H54 (cell line): ENCODE data around the gene SLC35F3.
"Not testable (repeated sequence)": the region's sequence is repeated elsewhere in the genome, so short reads cannot be mapped to it uniquely, and the experiment has no call there.

ENCODE experiments used
- DNase-seq: peaks from one replicate; pipeline ENCODE4 v3.0.0; 2011; ENCODE audit warnings: low spot score, mixed read lengths; ENCODE audit not compliant: insufficient read length
- FAIRE-seq: peaks from 3 replicates; lab custom pipeline; 2011; peaks lifted over from hg19 to GRCh38; lab: Jason Lieb, UNC
- POLR2A ChIP-seq: IDR thresholded peaks from 2 replicates; pipeline ENCODE4 v1.6.1; 2011; ENCODE audit warnings: low read depth, mild to moderate bottlenecking, low read length

Gene SLC35F3

GRCh38 chr1:233904633-233905415 lies at the start of gene SLC35F3:
SLC35F3 (plus strand) TSS chr1:233904676.
- DNase-seq (no peak), FAIRE-seq (no peak)
- TF ChIP-seq POLR2A: no peak

DNA sequence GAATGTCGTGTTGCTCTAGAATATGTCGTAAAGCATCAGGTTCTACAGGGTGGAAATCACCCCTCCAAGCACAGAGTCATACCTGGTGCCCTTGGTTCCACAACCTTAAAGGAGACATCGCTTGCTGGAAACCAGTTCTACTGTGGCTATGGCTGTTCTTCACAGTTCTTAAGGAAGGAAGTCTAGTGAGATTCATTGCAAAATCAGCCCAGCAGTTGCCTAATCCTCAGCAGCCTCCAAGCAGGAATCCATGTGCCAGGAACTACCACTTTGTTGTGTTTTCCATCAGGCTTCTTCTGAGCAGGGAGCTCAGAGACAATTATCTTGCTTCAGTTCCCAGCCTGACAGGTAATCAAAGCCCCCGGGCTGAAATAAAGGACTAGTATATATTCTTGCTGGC lies 45.0 kb upstream of the SLC35F3 start:
- no peak for TF ChIP-seq POLR2A
- no peak for FAIRE-seq
- no peak for DNase-seq

- TF ChIP-seq POLR2A: no peak
- DNase-seq: no peak
- FAIRE-seq: no peak
These were observed 40.5 kb upstream of the SLC35F3 start for GRCh38 chr1:233863901-233864545.

DNA sequence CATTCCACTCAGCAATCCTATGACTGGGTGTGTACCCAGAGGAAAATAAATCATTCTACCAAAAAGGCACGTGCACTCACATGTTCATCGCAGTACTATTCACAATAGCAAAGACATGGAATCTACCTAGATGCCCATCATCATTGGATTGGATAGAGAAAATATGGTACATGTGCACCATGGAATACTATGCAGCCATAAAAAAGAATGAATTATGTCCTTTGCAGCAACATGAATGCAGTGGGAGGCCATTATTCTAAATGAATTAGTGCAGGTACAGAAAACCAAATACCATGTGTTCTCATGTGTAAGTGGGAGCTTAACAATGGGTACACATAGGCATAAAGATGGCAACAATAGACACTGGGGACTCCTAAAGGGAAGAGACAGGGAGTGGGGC lies 39.9 kb upstream of the SLC35F3 start:
- DNase-seq: no peak
- no peak for TF ChIP-seq POLR2A
- FAIRE-seq: no peak

DNA sequence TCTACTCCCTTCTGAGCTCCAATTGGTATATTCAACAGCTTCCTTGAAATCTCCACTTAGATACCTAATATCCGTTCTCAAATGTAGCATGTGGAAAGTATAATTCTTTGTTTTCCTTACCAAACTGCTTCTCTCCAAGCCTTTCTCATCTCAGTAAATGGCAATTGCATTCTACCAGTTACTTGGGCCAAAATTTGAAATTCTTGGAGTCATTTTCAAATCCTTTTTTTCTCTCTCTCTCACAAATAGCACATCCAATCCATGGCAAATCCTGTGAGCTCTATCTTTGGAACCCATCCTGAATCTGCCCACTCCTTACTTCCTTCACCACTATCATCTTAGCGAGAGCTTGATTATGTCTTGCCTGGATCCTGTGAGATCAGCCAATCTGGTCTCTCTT lies 39.3 kb upstream of the SLC35F3 start:
- no peak for TF ChIP-seq POLR2A
- no peak for DNase-seq
- no peak for FAIRE-seq

- no peak for TF ChIP-seq POLR2A
- DNase-seq (no peak), FAIRE-seq (no peak)
These were observed 38.6 kb upstream of the SLC35F3 start for GRCh38 chr1:233865902-233866301.

DNA sequence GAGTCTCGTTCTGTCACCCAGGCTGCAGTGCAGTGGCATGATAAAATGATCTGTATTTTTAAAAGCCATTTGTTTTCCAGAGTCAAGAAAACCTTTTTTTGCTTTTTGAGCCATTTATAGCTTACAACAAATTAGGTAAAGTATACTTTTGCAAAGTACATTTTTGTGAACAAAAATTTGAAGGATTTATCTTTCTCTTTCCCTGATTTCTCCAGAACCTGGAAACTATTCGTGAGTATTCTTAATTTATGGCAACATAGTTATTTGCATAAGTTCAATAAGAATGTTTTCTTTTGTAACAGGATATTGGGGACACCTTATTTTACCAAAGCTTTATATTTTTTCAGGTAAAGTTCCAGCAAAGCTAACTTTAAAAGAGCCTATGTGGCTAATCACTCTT lies 37.4 kb upstream of the SLC35F3 start:
- FAIRE-seq (no peak), DNase-seq (no peak)
- TF ChIP-seq POLR2A: no peak

DNA sequence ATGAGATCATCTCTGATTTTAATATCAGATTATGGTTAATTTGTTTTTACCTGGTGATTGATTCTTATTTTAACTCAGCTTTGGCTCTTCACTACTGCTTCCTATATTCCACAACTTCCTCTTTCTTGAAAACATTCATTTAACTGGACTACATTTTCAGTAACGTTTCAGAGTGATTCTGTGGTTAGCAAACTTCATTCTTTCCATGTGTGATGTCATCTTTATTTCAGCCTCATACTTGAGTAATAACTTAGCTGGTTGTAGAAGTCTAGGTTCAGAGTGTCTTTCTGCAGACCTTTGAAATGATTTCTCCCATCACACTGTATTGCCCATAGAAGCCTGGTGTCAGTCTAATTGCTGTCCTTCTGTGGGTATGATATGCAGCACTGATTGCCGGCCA lies 36.0 kb upstream of the SLC35F3 start:
- no peak for TF ChIP-seq POLR2A
- DNase-seq (no peak), FAIRE-seq (no peak)

DNA sequence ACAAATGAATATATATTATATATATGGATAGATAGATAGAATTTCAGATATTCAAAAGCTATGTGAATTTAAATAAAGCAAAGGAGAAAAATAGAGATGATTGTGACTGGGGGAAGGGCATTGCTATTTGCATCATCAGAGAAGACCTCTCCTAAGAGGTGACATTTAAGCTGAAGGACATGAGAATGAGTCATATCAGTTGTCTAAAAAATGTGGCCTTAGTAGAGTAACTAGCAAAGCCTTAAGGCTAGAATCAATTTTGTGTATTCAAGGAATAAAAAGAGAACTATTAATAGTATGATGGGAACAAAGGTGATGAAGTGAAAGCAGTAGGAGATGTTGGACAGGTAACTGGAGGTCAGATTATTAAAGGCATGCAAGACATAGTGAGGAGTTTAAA lies 34.8 kb upstream of the SLC35F3 start:
- FAIRE-seq: no peak
- no peak for TF ChIP-seq POLR2A
- no peak for DNase-seq

DNA sequence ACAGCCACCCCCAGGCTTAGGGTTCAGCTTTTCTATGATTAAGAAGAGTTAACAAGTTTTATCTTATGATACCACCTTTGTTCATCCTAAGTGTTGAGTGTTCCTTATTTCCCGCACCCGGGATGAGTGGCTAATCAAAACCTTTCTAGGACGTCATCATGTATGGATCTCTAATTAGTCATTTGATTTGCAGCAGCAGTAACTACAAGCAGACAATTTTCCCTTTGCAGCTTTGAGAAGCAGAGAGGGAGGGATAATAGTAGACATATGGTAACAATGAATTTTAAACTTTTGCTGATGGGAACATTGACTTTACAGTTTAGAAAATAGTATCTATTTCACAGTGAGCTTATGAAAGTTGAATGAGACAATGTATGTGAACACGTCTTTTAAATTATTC lies 30.8 kb upstream of the SLC35F3 start:
- no peak for TF ChIP-seq POLR2A
- FAIRE-seq: no peak

GRCh38 chr1:233879841-233880240 lies 24.6 kb upstream of the SLC35F3 start:
- DNase-seq (no peak), FAIRE-seq (no peak)
- TF ChIP-seq POLR2A: no peak

More for the DNA sequence above, 30.8 kb upstream of the SLC35F3 start:
- no peak for DNase-seq

DNA sequence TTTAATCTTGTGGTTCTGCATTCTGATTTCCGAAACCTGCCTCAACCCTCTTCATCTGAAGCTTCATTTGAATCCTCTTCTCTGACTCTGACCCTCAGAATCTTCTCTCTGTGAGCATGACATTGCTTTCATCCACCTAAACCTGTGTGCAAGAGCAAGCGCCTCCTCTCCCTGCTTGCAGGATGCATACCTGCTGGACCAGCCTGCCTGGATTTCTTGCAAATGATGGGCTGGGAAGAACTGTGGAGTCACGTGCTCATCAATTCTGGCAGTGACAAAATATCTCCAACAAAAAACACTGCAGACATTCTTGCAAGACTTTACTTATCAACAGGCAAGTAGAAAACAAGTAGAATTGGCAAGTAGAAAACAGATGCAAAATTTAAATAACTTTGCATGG lies 20.8 kb upstream of the SLC35F3 start:
- FAIRE-seq: no peak
- no peak for TF ChIP-seq POLR2A
- no peak for DNase-seq

- FAIRE-seq: no peak
- TF ChIP-seq POLR2A: no peak
- no peak for DNase-seq
These were observed 19.9 kb upstream of the SLC35F3 start for GRCh38 chr1:233884461-233885151.

- DNase-seq (no peak), FAIRE-seq (no peak)
- TF ChIP-seq POLR2A: no peak
These were observed 19.1 kb upstream of the SLC35F3 start for GRCh38 chr1:233885196-233885920.

DNA sequence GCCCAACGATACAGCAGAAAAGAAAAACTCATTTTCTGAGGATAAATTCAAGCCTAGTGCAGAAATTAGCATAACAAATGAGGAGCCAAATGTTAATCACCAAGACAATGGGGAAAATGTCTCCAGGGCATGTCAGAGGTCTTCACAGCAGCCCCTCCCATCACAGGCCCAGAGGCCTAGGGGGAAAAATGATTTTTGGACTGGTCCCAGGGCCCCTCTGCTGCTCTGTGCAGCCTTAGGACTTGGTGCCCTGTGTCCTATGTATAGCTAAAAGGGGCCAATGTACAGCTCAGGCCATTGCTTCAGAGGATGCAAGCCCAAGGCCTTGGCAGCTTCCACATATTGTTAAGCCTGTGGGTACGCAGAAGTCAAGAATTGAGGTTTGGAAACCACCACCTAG lies 13.3 kb upstream of the SLC35F3 start:
- not testable (repeated sequence) for FAIRE-seq

More for the DNA sequence above, 13.3 kb upstream of the SLC35F3 start:
- DNase-seq: not testable (repeated sequence)
